ENCODE measurements around the gene GNMT.

GRCh38 chr6:42929821-42930360 is 30.7 kb upstream of the GNMT start:
- TF ChIP-seq CTCF (IDR thresholded peaks at IDR 0.05; ENCODE audit: low read depth, low read length, poor library complexity, severe bottlenecking) (no peak), EZH2phosphoT487 (IDR thresholded peaks at IDR 0.05; ENCODE audit: borderline replicate concordance, low read length) (no peak)
